22Rv1 (cell line): ENCODE measurements around the gene PIKFYVE.

Experiments used
- ZFX ChIP-seq: fragments of 450-650 bp; IDR thresholded peaks from 2 replicates; pipeline ENCODE4 v1.6.1; 2017; ENCODE audit warnings: antibody characterized with exemption, borderline replicate concordance
- TF ChIP-seq, protein P1 (sequence below): fragments of 450-650 bp; IDR thresholded peaks from 2 replicates; pipeline ENCODE4 v1.5.1; 2017; ENCODE audit warnings: mild to moderate bottlenecking

DNA sequence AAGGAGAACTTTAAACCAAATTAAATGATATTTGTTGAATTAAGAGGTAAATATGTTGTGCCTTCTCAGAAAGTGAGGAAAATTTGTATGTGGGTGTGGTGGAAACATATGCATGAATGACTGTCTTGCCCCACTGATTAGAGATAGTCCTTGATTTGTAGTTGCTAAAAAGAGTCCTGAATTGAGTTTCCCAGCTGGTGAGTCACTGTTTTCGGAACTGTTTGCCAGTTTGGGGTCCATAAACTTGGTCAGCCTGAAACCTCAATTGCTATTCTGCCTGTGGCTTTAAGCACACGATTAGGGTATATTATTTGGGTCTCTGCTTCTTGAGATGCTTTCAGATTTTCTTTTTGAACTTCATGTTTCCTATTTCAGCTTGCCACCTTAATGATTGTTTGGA lies 53.3 kb downstream of the PIKFYVE start:
- TF ChIP-seq, protein P1, sequence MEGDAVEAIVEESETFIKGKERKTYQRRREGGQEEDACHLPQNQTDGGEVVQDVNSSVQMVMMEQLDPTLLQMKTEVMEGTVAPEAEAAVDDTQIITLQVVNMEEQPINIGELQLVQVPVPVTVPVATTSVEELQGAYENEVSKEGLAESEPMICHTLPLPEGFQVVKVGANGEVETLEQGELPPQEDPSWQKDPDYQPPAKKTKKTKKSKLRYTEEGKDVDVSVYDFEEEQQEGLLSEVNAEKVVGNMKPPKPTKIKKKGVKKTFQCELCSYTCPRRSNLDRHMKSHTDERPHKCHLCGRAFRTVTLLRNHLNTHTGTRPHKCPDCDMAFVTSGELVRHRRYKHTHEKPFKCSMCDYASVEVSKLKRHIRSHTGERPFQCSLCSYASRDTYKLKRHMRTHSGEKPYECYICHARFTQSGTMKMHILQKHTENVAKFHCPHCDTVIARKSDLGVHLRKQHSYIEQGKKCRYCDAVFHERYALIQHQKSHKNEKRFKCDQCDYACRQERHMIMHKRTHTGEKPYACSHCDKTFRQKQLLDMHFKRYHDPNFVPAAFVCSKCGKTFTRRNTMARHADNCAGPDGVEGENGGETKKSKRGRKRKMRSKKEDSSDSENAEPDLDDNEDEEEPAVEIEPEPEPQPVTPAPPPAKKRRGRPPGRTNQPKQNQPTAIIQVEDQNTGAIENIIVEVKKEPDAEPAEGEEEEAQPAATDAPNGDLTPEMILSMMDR, result no peak
- no peak for TF ChIP-seq ZFX
